GM18520 (cell line): ENCODE measurements around the gene FBXL19.

Source experiments
- ATAC-seq: cut with Tn5 transposase; IDR thresholded peaks from one replicate; pipeline ENCODE4 v1.9.1; 2021; ENCODE audit not compliant: unreplicated experiment

The FBXL19 gene

GRCh38 chr16:30984669-30985400, 61.5 kb downstream of the FBXL19 start, which contains the start of gene HSD3B7:
Gene HSD3B7 (plus strand): TSS chr16:30985207. CDS start chr16:30985659, 452 bp downstream.
- no peak for ATAC-seq

GRCh38 chr16:30985401-30986128, 62.2 kb downstream of the FBXL19 start:
- no peak for ATAC-seq

DNA sequence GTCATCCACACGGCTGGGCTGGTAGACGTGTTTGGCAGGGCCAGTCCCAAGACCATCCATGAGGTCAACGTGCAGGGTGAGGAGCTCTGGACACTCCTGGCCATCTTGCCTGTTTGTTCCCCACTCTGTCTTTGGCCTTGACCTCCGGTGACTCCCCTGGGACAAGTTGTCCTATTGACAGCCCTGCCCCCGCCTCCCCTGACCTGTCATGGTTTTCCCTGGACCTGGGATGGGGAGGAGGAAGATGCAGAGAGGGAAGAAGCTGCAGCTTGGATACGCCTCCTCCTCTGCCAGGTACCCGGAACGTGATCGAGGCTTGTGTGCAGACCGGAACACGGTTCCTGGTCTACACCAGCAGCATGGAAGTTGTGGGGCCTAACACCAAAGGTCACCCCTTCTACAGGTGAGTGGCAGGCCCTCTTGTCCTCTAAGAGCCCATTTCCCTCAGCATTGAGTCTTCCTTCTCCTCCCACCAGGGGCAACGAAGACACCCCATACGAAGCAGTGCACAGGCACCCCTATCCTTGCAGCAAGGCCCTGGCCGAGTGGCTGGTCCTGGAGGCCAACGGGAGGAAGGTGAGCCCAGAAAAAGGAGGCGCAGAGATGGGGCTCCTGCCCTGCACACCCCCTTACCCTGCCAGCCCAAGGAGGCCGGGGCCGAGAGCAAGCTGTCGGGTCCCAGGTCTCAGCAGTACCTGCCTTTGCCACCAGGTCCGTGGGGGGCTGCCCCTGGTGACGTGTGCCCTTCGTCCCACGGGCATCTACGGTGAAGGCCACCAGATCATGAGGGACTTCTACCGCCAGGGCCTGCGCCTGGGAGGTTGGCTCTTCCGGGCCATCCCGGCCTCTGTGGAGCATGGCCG, 63.0 kb downstream of the FBXL19 start:
- no peak for ATAC-seq

GRCh38 chr16:30987581-30988190, 64.3 kb downstream of the FBXL19 start:
- no peak for ATAC-seq

GRCh38 chr16:30989469-30990047, 66.2 kb downstream of the FBXL19 start:
- no peak for ATAC-seq

- no peak for ATAC-seq
These were observed 66.7 kb downstream of the FBXL19 start for GRCh38 chr16:30990105-30990504.

- ATAC-seq: no peak
These were observed 67.7 kb downstream of the FBXL19 start for GRCh38 chr16:30991052-30991451.

DNA sequence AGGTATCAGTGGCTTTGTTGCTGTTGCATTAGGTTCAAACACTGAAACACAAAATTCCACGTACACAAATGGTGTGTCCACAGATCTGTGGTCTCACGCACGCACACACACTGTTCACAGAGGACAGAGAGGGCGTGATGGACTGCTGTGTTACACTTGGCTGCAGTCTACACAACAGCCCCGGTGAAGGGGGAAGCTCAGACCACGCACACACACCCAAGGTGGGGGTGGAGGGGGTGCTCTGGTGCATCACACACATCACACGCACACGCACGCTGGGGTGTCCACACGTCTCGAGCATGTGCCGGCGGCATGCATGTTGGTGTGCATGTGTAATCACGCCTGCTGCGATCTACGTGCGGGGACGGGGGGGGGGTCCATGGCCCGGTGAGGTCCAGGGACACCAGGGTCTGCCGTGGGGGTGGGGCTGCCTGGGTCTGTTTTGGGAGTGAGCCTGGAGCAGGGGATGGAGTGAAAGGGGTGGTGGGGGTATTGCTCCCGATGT, 69.0 kb downstream of the FBXL19 start:
- no peak for ATAC-seq

GRCh38 chr16:30992931-30993816, 69.8 kb downstream of the FBXL19 start:
- ATAC-seq: no peak

DNA sequence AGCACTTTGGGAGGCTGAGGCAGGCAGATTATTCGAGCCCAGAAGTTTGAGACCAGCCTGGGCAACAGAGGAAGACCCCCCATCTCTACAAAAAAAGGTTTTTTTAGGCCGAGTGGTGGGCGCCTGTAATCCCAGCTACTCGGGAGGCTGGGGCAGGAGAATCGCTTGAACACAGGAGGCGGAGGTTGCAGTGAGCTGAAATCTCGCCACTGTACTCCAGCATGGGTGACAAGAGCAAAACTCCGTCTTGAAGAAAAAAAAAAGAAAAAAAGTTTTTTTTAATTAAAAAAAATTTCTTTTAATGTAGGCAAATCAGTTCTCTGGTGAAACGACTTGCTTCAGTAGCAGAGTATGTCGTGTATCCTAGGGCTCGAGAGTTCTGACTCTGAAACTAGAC, 72.6 kb downstream of the FBXL19 start:
- ATAC-seq: no peak

- ATAC-seq: no peak
These were observed 73.1 kb downstream of the FBXL19 start for GRCh38 chr16:30996324-30996984.

DNA sequence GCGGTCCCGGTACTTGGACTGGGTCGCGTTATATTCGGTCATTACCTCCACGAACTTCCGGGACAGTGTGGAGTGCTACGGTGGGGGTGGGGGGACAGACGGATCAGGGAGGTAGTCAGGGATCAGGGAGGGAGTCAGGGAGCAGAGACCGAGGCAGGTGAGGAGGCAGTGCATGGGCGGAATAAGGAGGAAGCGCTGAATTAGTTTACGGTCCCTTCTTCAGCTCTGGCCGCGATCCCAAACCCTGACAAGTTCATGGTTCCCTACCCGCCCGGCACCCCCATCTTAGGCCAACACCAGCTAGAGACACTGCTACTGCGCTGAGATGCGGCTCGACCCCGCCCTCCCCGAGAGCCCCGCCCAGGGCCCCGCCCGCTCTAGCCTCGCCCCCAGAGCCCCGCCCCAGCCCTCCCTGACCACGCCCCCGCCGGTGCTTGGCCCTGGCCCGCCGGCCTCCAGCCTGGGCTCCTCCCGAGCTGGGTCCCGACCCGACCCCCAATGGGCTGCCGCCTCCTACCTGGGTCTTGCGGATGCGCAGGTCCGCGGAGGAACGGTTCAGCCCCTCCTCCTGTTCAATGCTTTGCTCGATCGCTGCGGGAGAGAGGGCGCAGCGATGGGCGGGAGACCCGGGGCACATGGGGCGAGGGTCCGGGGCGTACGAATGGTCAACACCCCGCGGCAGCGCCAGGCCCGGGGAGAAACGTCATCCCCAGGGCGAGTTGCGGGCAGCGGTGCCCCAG, 73.8 kb downstream of the FBXL19 start:
- ATAC-seq: no peak

GRCh38 chr16:30997725-30998711, 74.6 kb downstream of the FBXL19 start:
- ATAC-seq: no peak
